A549 (cell line): Measurements from ENCODE around the gene KRT222.

ENCODE experiments used
- BHLHE40 ChIP-seq: IDR thresholded peaks from 2 replicates; pipeline ENCODE4 v1.6.1; 2012; ENCODE audit warnings: low read depth, low read length, inconsistent platforms
- EP300 ChIP-seq, 2 experiments: fragments of >200 bp; sonication (Bioruptor Twin); formaldehyde crosslinking; IDR thresholded peaks; 2 replicates in 1 of 2; 3 replicates in 1 of 2; pipeline ENCODE4 v1.6.1; 2016 to 2017
- FOSL2 ChIP-seq, 2 experiments: fragments of 450-650 bp in 1 of 2; fragments of >200 bp in 1 of 2; sonication (Bioruptor Twin) in 1 of 2; formaldehyde crosslinking; IDR thresholded peaks; 2 replicates each; pipeline versions ENCODE4 v1.5.0 to v1.6.1; 2016 to 2020; ENCODE audit warnings: mild to moderate bottlenecking in 1 of 2, moderate library complexity in 1 of 2
- POLR2A ChIP-seq: IDR thresholded peaks from 2 replicates; pipeline ENCODE4 v1.6.1; 2012; ENCODE audit warnings: mild to moderate bottlenecking, low read length
- RFX5 ChIP-seq: fragments of 450-650 bp; IDR thresholded peaks from 2 replicates; pipeline ENCODE4 v1.7.1; 2014; ENCODE audit warnings: antibody characterized with exemption, mild to moderate bottlenecking, moderate library complexity

DNA sequence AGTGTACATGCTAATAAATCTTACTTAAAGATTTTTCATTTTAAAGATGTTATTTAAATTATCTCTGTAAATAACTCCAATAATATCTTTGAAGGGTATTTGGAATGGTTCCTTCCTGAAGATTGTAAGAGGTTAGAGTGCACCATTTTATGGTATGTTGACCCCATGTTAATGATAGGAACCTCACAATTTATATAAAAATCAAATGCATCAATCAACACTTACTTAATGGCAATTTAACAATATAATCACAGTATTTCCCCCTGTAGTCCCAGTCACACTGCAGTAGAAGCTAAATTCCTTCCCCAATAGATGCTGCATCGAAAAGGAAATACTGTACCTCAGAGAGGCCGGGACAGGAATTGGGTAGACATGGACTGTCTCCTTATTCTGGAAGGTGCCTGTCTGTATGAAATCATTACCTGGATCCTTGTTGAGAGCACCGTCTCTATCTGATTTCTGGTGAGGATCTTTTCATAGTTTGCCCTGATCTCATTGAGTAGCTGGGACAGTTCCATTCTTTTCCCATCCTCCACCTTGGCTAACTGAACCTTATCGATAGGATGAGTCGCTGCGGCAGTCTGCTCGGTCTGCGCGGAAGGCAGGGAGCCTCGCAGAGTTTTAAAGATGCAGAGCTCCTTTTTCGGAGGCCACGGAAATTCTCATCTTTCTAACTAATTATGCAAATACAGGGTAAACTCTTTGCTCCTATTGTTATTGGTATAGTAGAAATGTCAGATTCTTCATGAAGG lies at the start of gene KRT222:
- TF ChIP-seq BHLHE40 = no peak
- TF ChIP-seq FOSL2 (IDR thresholded peaks at IDR 0.05) = no peak
- TF ChIP-seq FOSL2 (CRISPR knock-in tag; IDR thresholded peaks at IDR 0.05) = no peak
- no peak for TF ChIP-seq POLR2A
- no peak for TF ChIP-seq RFX5
- no peak for TF ChIP-seq EP300 (IDR thresholded peaks at IDR 0.05)
